SIG-M5 treated with dmso at 0.1 percent for 504 hours (cell line): ENCODE measurements around the gene EEPD1.

Experiments
- DNase-seq: peaks from one replicate; lab custom pipeline; 2025; ENCODE audit not compliant: unreplicated experiment; lab: John Stamatoyannopoulos, UW

The EEPD1 gene

DNA sequence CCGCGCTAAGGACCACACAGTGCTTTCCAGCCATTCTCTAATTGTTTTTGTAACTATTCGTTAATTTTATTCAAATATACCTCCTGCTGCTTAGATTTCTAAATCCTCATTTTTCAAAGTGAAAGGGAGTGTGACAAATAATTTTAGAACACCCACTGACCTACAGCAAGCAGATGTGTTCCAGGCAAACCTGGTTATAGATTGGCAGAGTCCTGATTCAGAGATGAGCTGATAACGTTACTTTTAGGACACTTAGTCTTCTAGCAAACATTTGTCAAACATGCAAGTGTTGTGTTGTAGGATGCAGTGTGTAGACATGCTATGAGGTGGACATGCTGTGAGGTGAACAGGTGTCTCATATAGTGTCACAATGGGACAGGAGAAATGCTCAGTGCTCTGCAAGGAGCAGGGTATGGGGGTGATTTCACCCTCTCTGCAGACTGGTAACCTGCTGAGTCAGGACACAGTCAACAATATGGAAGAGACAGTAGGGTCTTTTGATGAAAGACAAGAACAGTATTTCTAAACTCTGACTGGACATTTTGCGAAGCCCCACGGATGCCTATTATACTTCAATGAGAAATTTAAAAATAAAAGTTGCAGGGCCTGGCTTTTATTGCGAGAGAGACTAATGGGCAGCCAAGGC is 144.4 kb downstream of the EEPD1 start:
- no peak for DNase-seq

DNA sequence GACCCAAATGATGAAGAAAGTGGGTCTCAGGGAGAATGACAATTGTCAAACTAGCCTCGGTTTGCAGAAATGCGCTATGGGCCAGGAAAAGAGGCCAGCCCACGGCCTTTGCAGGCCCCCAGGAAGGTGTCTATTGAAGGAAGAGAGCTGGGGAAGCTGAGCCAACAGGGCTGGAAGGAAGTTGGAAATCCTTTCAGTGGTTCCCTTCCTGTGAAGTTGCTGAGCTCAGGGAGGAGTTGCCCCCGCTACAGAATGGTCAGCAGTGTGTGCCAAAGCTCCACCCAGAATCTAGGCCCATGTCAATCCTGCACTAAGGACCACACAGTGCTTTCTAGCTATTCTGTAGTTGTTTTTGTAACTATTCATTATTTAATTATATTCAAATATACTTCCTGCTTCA is 145.1 kb downstream of the EEPD1 start:
- no peak for DNase-seq

DNA sequence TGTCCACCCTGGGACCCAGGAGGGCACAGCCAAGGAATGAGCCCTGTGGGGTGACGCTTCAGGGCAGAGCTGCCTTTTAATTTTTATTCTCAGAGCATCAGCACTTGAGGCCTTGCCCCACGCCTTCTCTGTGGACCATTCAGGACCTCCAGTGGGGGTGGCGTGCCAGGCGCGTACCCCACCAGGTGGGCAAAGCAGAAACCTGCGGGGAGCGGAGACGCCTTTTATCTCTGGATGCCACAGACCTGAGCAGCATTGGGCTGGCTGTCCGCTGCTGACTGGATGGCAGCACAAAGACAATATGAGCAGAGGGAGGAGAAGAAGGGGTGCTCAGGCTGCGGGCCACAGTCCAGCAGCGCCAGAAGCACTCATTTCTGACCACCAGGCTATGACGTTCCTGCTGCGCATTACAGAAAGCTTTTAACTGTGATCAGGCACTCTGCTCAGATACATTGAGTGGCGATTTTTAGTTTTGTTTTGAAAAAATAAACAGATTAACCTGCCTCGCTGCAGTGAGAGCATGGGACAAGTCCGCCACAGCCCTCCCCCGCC is 146.2 kb downstream of the EEPD1 start:
- DNase-seq = no peak

DNA sequence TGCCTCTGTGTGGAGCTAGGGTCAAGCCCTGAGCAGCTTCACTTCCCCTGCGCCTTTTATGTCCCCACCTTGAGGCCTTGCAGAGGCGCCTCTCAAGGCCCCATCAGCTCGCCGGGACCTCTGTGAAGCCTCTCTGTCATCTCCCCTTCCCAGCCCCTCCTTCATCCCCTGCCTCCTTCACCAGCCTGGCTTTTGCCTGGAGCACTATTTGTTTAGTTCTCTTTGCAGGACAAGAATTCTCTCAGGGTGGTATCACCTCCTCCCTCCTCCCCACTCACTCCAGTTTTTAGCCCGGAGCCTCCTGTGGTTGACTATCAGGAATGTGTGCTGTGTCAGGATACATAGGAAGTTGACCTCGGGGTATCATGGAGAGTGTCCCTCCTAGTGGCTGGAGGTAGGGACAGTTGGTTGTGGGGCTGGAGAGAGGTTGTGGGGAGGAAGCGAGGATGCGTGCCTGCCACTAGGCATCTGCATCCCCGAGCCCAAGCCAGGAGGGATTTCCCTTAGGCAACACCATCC is 146.8 kb downstream of the EEPD1 start:
- DNase-seq = no peak

DNA sequence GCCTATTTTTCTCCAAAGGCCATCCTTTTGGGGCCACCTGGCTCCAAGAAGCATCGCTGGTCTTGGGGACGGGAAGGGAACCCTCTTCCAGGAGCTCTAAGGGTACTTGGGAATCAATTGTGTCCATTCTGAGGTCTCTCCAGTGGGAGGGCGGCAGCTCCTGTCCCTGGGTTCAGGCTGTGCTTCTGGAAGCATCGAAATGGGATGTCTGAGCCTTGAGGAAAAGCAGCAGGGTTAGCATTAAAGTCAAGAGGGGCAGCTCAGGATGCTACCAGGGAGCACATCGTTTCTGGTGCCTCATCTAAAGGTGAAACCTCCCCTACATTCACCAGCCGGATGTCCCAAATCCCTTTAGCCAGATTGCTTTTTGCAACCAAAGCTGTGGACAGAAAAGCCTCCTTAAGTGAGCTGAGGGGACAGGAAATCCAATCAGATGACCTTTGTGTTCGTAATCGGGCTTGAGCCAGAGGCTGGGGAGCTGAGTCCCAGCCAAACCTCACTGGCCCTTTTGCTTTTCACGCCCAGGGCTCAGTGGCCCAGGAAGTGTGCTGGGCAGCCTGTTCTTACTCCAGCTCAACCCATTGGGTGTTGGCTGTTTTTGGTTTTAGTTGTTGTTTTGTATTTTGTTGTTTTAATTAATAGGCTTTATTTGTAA is 147.8 kb downstream of the EEPD1 start:
- no peak for DNase-seq

DNA sequence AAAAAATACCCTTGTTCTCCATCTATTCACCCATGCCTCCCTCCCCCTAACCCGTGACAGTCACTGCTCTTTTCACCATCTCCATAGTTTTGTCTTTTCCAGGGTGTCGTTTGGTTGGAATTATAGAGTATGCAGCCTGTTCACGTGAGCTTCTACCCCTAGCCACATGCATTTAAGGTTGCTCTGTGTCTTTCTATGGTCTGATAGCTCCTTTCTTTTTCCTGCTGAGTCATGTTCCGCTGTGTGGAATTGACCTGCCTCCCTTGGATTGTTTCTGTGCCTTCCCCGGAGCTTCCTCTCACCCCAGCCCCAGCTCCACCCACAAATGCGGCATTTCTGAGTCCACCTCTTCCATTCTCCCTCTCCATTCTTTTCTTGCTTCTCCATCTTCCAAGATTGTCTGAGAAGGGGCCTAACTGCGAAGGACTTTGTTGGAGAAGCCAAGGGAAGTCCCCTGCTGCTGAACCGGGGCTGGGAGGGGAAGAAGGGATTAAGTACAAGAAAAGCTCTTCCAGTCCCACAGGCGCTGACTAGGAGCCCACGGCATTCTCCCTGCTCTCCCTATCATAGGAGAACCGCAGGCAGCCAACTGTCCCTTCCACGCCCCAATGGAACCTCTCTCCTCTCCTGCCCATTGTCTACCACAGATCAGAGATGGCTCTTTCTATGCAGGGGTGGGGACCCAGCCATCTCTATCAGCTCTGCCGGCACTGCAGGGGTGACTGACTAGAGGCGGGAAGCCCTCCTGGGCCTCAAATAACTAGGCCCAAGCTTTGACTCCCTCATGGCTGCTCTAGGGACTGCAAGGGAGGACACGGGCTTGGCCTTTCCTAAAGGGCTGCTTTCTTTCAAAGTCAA is 149.1 kb downstream of the EEPD1 start:
- no peak for DNase-seq

DNA sequence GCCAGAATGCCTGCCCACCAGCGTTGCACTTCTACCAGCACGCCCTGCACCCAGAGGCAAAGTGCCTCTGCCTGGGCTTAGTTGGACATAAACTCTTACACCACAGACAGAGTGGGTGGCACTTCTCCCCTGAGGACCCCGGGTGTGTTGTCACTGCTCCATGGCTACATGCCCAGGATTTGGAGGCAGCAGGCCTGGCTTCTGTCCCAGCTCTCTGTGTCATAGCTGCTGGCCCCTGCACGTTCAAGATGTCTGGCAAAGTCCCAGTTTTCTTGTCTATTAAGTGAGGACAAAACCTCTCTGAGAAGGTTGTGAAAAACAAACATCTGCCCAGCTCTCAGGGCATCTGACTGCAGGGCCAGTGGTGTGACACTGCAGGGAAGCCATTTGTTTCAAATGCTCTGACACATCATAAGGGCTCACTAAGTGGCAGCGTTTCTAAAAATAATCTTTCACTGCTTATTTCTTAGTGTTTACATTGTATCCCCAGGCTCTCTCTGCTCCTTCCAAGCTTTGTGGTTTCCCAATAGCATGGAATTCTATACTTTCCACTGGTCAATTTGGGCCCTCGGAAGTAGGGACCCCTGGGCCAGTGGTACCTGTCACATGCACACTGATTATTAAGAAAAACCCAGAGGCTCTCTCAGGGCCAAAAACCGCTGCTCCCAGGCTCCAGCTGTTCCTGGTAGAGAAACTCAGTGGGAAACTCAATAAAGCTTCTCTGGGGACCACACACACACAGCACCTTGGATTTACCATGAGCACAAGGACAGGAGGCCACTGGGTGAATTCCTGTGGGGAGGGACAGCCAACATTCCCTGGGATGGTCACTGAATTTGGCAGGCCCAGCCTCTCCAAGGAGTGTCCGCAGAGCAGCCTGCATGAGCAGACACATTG is 150.4 kb downstream of the EEPD1 start:
- no peak for DNase-seq

DNA sequence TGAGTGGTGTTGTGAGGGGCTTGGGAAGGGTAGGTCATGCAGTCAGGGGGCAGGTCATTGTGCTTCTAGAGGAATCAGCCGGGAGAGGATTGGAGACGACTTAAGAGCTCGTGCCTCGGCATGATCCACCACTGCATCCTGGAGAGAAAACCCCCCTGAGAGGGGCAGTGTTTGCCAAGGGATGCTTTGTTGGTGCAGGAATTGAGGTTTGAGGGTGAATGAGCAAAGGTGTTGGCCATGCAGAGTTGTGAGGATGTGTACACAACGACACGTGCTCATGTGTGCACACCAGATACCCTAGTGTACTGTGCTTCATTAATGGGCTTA is 151.0 kb downstream of the EEPD1 start:
- DNase-seq = no peak

DNA sequence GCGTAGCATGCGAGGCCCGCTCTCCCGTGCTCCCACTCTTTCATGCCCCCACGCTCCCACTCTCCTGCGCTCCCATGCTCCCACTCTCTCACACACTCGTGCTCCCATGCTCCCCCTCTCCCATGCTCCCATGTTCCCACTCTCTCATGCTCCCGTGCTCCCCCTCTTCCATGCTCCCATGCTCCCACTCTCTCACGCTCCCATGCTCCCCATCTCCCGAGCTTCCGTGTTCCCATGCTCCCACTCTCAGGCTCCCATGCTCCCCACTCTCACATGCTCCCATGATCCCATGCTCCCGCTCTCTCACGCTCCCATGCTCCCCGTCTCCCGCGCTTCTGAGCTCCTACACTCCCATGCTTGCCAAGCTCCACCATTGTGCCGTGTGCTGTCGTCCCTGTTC is 152.2 kb downstream of the EEPD1 start:
- no peak for DNase-seq

DNA sequence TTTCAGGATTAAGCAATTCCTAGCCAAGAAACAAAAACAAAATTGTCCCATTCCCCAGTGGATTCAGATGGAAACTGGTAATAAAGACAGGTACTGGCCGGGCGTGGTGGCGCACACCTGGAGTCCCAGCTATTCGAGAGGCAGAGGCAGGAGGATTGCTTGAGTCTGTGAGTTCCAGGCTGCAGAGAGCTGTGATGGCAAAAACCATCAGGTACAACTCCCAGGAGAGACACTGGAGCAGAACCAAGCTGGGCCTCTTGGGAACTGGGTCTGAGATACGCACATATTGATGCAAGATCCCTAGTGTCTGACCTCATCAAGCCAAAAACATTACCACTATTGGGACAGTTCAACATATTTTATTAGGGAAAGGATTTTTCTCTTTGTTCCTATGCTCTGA is 152.6 kb downstream of the EEPD1 start:
- no peak for DNase-seq

DNA sequence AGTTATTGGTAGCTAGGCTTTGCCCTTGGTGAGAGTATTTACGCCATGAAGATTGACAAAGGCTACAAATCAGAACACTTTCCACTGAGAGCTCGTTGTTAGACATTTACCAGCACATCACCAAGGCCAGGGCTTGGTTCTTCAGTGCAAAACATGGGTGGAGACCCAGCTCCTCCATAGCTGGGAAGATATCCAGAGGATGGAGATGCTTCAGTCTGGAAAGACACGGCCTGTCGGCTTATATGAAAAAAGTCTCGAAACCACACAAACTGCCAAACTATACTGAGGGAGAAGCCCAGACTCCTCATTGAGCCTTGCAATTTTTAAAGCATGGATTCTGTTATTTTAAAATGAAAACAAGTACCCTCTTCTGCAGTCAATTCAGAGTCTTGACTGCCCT is 153.2 kb downstream of the EEPD1 start:
- DNase-seq = no peak

DNA sequence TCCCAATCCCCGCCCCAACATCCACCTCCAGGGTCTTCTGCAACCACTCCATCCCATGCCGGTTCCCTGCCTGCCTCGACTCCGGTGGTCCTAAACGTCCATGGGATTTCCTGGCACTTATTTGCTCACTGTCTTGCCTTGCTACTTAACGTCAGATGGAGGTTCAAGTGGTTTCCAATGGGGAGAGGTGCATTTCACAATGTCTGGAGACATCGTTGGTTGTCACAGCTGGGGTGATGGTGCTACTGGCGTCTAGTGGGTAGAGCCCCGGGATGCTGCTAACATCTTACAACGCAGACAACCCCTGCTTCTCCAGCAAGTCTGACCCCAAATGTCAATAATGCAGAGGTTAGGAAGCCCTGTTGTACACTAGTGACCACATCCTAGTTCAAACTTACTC is 153.7 kb downstream of the EEPD1 start:
- no peak for DNase-seq

DNA sequence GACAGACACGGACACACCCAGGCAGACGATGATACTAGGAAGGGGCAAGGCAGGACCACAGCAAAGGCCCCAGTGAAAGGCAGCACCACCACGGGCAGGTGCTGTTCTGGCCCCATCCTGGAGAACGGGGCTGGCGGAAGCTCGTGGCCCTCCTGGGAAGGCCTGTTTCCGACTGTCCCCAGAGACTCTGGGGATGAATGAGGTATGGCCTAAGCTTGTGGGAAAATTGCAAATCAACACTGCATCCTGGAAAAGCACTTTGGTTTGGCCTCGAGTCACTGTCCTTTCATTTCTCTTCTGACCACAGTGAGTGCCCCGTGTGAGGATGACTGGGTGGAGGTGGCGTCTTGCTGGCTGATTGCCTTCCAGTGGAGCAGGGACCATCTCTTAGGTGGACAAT is 155.0 kb downstream of the EEPD1 start:
- no peak for DNase-seq

DNA sequence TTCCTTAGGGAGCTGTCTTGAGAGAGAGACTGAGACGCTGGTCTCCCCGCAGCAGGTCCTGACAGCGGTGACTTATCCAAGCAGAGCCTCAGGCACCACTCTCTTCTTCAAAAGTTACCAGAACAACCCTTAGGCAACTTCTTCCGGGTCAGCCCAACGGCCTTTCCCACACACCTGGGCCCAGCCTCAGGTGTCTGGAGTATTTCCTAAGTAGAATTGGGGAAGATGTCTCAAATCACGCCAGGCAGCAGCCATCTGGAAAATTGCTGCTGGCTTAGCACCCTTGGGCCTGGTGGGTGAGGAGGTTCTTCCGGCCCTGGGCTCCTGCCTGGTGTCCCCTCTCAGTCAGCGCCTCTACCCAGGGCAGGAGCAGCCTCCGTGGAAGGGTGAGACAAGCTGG is 156.2 kb downstream of the EEPD1 start:
- no peak for DNase-seq

DNA sequence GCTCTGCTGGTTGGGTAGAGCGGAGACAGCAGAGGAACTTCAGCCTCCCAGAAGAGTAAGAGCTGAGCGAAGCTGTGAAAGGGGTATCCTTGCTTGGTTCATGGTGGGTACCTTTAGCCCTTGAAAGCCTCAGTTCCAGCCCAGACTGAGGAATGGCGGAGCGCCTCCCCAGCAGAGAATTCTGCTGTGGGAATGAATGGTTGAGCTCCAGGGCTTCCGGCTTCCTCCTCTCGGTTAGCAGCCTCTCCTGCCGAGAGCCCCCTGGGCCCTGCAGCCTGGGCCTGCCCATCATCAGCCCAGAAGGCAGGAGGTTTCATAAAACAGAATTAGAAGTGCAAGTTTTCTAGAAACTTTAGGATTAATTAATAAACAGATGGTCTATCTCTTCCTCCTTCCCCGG is 156.7 kb downstream of the EEPD1 start:
- no peak for DNase-seq

DNA sequence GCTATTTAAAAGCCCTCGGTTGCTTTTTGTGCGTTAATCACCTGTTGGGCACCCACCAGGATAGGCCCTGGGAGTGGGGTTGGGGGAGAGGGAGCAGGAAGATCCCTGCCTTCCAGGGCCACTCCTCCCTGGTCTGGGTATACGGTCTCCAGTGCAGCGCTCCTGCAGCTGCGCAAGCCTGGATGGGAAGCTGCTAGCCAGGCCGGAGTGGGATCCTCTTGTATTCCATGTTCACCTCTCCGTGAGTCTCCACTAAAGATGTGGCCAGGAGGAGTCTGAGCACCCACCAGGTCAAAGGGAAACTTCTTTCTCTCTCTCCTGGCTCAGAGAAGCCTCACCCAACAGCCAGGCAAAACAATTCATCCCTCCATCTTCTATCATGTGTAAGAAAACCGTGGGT is 157.8 kb downstream of the EEPD1 start:
- no peak for DNase-seq

DNA sequence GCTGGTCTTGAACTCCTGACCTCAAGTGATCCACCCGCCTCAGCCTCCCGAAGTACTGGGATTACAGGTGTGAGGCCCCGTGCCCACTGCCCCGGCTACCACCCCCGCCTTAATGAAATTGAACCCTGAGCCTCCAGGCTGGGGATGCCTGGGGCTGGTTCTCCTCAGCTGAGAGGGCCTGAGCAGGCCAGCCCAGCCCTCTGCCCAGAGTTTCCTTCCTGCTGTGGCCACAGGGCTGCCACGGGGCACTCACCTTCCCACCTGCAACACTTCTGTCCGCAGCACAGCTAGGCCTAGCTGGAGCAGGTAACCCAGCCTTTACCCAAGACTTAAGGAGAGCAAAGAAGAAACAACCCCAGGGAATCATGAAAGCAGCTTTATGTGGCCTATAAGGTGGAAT is 158.5 kb downstream of the EEPD1 start:
- DNase-seq = no peak

DNA sequence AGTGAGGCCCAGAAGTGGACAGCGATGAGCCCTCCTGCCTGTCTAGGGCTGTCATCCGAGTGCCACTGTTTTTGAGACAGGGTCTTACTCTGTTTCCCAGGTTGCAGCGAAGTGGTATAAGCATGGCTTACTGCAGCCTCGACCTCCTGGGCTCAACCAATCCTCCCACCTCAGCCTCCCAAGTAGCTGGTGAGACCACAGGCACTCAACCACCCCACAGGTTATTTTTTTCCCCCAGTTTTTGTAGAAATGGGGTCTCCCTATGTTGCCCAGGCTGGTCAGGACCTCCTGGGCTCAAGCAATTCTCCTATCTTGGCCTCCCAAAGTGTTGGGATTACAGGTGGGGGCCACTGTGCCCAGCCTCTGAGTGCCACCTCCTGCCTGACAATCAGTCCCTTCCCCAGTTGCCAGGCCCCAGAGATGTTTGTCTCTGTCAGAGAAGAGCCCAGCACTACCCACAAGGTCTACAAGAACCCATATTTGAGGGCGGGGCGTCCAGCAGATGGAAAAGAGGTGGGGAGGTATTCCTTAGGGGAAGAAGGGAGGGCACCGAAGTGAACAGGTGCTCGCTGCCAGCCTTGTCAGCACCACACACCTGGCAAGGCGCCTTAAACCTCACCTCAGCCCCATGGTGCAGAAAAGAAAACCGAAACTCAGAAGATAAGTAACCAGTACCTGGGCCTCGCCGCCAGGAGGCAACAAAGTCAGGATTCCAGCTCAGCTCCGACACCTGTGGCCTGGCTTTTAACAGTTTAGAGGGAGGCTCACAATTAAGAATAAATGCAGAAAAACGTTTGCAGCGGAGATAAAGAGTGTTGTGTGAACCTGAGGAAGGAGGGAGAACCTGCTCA is 159.2 kb downstream of the EEPD1 start:
- peak; percentile 14 for DNase-seq

DNA sequence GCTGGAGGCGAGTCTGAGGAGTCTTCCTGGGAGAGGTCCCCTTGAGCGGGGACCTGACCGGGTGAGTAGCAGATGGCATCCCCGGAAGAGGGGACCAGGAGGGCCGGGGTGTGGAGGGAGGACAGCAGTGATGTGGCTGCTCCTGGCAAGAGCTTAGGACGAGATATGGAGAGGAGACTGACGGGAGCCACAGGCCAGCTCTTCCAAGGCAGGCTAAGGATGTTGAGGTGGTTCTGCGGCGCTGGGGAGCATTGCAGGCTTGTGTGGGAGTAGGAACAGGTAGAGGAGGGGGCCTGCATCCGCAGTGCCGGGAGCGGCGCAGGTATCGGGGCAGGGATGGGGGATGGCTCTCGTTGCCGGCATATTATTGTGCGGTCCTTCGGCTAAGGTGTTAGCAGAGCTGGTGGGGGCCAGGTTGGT is 159.9 kb downstream of the EEPD1 start:
- no peak for DNase-seq

DNA sequence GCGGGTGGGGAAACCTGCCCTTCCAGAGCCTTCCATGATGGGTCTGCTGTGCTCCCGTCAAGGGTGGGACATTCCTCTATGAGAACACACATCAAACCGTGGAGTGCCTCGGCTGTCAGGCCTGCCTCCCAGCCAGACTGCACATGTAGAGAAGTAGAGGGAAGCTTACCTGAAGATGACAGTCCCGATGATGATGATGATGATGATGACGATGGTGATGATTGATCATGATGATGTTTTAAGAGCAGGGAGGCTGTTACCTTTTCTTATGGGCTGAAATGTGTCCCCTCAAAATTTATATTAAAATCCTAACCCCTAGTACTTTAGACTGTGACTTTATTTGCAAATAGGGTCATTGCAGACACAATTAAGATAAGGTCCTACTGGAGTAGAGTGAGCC is 160.6 kb downstream of the EEPD1 start:
- DNase-seq = no peak
